ENCODE measurements around the gene CPHXL2.

- TF ChIP-seq CTCF (tag by site-specific recombination; IDR thresholded peaks at IDR 0.05) (no peak), KLF9 (tag by site-specific recombination; IDR thresholded peaks at IDR 0.05; ENCODE audit: low read depth) (no peak), ZEB2 (tag by site-specific recombination; IDR thresholded peaks at IDR 0.05) (no peak), TSHZ1 (tag by site-specific recombination; IDR thresholded peaks at IDR 0.05; ENCODE audit: borderline replicate concordance) (no peak), ZBTB44 (tag by site-specific recombination; IDR thresholded peaks at IDR 0.05) (no peak), ZNF660 (tag by site-specific recombination; IDR thresholded peaks at IDR 0.05) (no peak)
Observed at GRCh38 chr16:75653922-75654321, 22.9 kb downstream of the CPHXL2 start.
